Neutrophil (primary cell): ENCODE results near the gene WDR75.
"Not testable (repeated sequence)": the region's sequence is repeated elsewhere in the genome, so short reads cannot be mapped to it uniquely, and the experiment has no call there.

Experiments
- H3K27ac ChIP-seq: fragments of 200-600 bp; sonication (generic); 2 replicates; pipeline ENCODE4 v1.5.1; 2016; ENCODE audit warnings: mild to moderate bottlenecking, moderate library complexity
- H3K27me3 ChIP-seq: fragments of 200-600 bp; sonication (generic); 2 replicates; pipeline ENCODE4 v1.6.0; 2016; ENCODE audit warnings: mild to moderate bottlenecking
- H3K36me3 ChIP-seq: fragments of 200-600 bp; sonication (generic); 2 replicates; pipeline ENCODE4 v1.5.1; 2017
- H3K4me1 ChIP-seq, 2 experiments: fragments of 200-600 bp in 1 of 2; sonication (generic) in 1 of 2; 1 replicate in 1 of 2; 2 replicates in 1 of 2; pipeline versions ENCODE4 v1.5.1 to v1.6.1; 2013 to 2016; ENCODE audit warnings: low read depth in 1 of 2, low read length in 1 of 2, mild to moderate bottlenecking in 1 of 2, moderate library complexity in 1 of 2; ENCODE audit not compliant: control insufficient read depth in 1 of 2, insufficient read depth in 1 of 2
- H3K4me3 ChIP-seq, 2 experiments: fragments of 200-600 bp in 1 of 2; sonication (generic) in 1 of 2; 1 replicate in 1 of 2; 2 replicates in 1 of 2; pipeline ENCODE4 v1.5.1; 2013 to 2016; ENCODE audit warnings: low read depth in 1 of 2, low read length in 1 of 2, mild to moderate bottlenecking in 1 of 2, moderate library complexity in 1 of 2
- H3K9me3 ChIP-seq: fragments of 200-600 bp; sonication (generic); 2 replicates; pipeline ENCODE4 v1.5.1; 2016
- CTCF ChIP-seq: fragments of 200-600 bp; sonication (generic); IDR thresholded peaks from 2 replicates; pipeline ENCODE4 v1.5.1; 2016; ENCODE audit warnings: antibody characterized with exemption

The WDR75 gene

GRCh38 chr2:189466046-189466445, 24.8 kb downstream of the WDR75 start:
- Histone ChIP-seq H3K27me3 (no peaks in the 10 kb centered on the region), H3K27ac (no peak overlapping the region), H3K4me1 (no peaks in the 10 kb centered on the region), H3K4me3 (no peak overlapping the region), H3K9me3 (no peaks in the 10 kb centered on the region), H3K36me3 (peaks cover 73% of the 10 kb centered on the region)
- no peak for TF ChIP-seq CTCF

DNA sequence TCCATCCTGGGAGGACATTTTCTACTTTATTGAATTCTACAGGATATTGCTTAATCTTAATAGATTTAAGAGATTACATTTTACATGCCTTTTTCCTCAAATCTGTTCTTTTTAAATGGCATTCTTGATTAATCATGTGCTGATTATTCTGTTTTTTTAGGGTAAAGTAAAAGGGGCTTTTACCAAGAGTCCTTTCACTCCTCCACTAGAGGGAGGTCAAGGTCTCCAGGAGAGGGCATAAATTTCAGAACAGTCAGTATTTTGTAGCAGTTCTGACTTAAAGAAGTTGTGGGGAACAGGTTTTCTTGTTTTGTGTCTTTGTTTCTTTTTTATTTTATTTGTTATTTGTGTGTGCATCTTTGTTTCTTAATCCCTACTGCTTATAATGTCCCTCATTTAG, 25.4 kb downstream of the WDR75 start:
- no peaks in the 10 kb centered on the region for H3K9me3 ChIP-seq
- no peaks in the 10 kb centered on the region for H3K4me1 ChIP-seq
- H3K36me3 ChIP-seq: peaks cover 79% of the 10 kb centered on the region
- no peak for TF ChIP-seq CTCF
- H3K4me3 ChIP-seq: no peak overlapping the region
- no peak overlapping the region for H3K27ac ChIP-seq
- no peaks in the 10 kb centered on the region for H3K27me3 ChIP-seq

GRCh38 chr2:189467160-189467559, 25.9 kb downstream of the WDR75 start:
- H3K27ac ChIP-seq: no peak overlapping the region
- peaks cover 80% of the 10 kb centered on the region for H3K36me3 ChIP-seq
- TF ChIP-seq CTCF: no peak
- no peaks in the 10 kb centered on the region for H3K9me3 ChIP-seq
- no peaks in the 10 kb centered on the region for H3K4me1 ChIP-seq
- no peak overlapping the region for H3K4me3 ChIP-seq
- no peaks in the 10 kb centered on the region for H3K27me3 ChIP-seq

DNA sequence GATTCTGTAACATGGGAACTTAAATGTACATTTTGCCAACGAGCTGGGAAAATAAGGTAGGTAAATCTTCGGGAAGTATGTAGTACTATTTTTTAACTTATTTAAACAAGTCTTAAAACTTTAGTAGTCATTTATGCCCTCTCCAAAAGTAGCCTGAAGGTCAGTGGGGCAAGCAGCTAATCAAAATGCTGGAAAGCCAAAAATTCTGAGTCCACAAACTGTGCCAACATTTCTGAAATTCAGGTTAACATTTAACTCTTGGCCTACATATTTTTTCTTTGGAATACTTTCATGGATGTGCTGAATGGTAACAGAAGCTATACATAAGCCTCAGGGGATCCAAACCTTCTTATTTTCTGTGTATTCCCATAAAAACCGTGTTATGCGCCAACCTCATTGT, 26.3 kb downstream of the WDR75 start:
- H3K9me3 ChIP-seq: no peaks in the 10 kb centered on the region
- no peaks in the 10 kb centered on the region for H3K27me3 ChIP-seq
- peaks cover 76% of the 10 kb centered on the region for H3K36me3 ChIP-seq
- no peak for TF ChIP-seq CTCF
- H3K4me1 ChIP-seq: no peaks in the 10 kb centered on the region
- no peak overlapping the region for H3K27ac ChIP-seq
- no peak overlapping the region for H3K4me3 ChIP-seq

DNA sequence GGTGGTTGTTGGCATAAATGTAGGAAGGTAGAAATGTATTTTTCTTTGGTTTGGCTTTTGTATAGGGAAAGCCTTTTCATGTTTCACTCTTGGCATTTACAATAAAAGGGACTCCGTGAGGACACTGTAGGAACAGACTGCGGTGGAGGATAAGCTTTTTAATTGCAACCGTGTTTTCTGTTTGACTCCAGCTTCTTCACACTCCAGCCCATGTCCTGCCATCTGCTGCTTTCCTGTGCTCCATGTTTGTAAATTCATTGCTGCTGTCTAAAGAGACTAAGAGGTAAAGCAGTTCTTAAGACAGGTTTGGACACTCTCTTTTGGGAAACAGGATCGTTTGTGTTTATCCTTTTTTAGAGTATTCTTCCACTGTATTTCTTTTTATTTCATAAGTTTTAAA, 33.3 kb downstream of the WDR75 start:
- no peak overlapping the region for H3K27ac ChIP-seq
- no peaks in the 10 kb centered on the region for H3K27me3 ChIP-seq
- H3K4me3 ChIP-seq: no peak overlapping the region
- H3K36me3 ChIP-seq: peaks cover 25% of the 10 kb centered on the region
- no peaks in the 10 kb centered on the region for H3K4me1 ChIP-seq
- H3K9me3 ChIP-seq: no peaks in the 10 kb centered on the region
- TF ChIP-seq CTCF: no peak

DNA sequence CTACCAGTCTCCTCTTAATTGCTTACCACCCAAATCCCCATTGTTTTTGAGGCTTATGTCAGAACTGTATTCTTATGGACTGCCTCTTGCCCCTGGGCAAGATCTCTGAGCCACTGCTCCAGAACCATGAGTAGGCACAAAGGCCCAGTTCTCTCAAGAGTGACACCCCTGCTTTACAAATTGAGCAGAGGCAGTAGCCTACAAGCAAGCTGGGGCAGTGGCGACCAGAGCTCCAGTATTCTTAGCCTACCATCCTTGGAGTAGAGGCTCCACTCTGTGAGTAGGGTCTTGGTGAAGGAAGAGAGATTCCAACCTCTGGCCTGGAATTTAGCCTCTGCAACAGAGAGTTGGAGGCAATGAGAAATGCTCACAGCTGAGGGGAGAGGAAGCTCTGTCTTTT, 36.5 kb downstream of the WDR75 start:
- H3K4me3 ChIP-seq: no peak overlapping the region
- no peaks in the 10 kb centered on the region for H3K4me1 ChIP-seq
- no peak for TF ChIP-seq CTCF
- peaks cover 6% of the 10 kb centered on the region for H3K36me3 ChIP-seq
- H3K9me3 ChIP-seq: no peaks in the 10 kb centered on the region
- no peaks in the 10 kb centered on the region for H3K27me3 ChIP-seq
- H3K27ac ChIP-seq: no peak overlapping the region

DNA sequence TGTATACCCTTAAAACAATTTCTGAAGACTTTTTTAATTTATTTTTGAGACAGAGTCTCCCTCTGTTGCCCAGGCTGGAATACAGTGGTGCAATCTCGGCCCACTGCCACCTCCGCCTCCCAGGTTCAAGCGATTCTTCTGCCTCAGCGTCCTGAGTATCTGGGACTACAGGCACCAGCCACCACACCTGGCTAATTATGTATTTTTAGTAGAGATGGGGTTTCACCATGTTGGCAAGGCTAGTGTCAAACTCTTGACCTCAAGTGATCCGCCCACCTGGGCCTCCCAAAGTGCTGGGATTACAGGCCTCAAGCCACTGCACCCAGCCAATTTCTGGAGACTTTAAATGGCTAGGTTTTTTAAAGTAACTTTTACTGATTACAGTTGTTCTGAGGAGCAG, 37.0 kb downstream of the WDR75 start:
- H3K36me3 ChIP-seq, H3K27ac ChIP-seq, H3K4me1 ChIP-seq, H3K4me3 ChIP-seq, H3K9me3 ChIP-seq, H3K27me3 ChIP-seq: not testable (repeated sequence)
